SW 1271 (cell line): ENCODE measurements around the gene RPS6KC1.
A peak's percentile ranks its signal among the peaks of the same experiment; 100 is the strongest.
"Not testable (repeated sequence)": the region's sequence is repeated elsewhere in the genome, so short reads cannot be mapped to it uniquely, and the experiment has no call there.

Experiments
- DNase-seq, 2 experiments: peaks; one replicate each; lab custom pipeline; 2025; lab: John Stamatoyannopoulos, UW

The RPS6KC1 gene

GRCh38 chr1:213055767-213056166 lies 4.7 kb downstream of the RPS6KC1 start:
- DNase-seq = no peak

GRCh38 chr1:213057264-213058059 lies 6.4 kb downstream of the RPS6KC1 start:
- no peak for DNase-seq

- no peak for DNase-seq
Measured at GRCh38 chr1:213060836-213061235, 9.8 kb downstream of the RPS6KC1 start.

- DNase-seq = no peak
Measured at GRCh38 chr1:213061263-213061662, 10.2 kb downstream of the RPS6KC1 start.

- no peak for DNase-seq
Measured at GRCh38 chr1:213065800-213066199, 14.8 kb downstream of the RPS6KC1 start.

GRCh38 chr1:213066363-213066762 lies 15.3 kb downstream of the RPS6KC1 start:
- DNase-seq = no peak

- DNase-seq = no peak
Measured at GRCh38 chr1:213067352-213067751, 16.3 kb downstream of the RPS6KC1 start.

- peak in 1 of 2 experiments; percentile 40 for DNase-seq
Measured at GRCh38 chr1:213070406-213070805, 19.4 kb downstream of the RPS6KC1 start.

- DNase-seq = no peak
Measured at GRCh38 chr1:213075725-213076124, 24.7 kb downstream of the RPS6KC1 start.

GRCh38 chr1:213082420-213083111 lies 31.5 kb downstream of the RPS6KC1 start:
- DNase-seq = no peak

GRCh38 chr1:213083112-213083445 lies 32.0 kb downstream of the RPS6KC1 start:
- no peak for DNase-seq

GRCh38 chr1:213087911-213088310 lies 36.9 kb downstream of the RPS6KC1 start:
- DNase-seq = no peak

- no peak for DNase-seq
Measured at GRCh38 chr1:213089924-213090677, 39.1 kb downstream of the RPS6KC1 start.

GRCh38 chr1:213094446-213094845 lies 43.4 kb downstream of the RPS6KC1 start:
- no peak for DNase-seq

GRCh38 chr1:213095467-213095866 lies 44.4 kb downstream of the RPS6KC1 start:
- no peak for DNase-seq

GRCh38 chr1:213099682-213100399 lies 48.8 kb downstream of the RPS6KC1 start:
- no peak for DNase-seq

GRCh38 chr1:213100565-213100964 lies 49.5 kb downstream of the RPS6KC1 start:
- not testable (repeated sequence) for DNase-seq

- no peak for DNase-seq
Measured at GRCh38 chr1:213103377-213104306, 52.6 kb downstream of the RPS6KC1 start.

GRCh38 chr1:213104604-213105003 lies 53.6 kb downstream of the RPS6KC1 start:
- no peak for DNase-seq

GRCh38 chr1:213106298-213106697 lies 55.3 kb downstream of the RPS6KC1 start:
- DNase-seq = no peak

GRCh38 chr1:213107613-213108012 lies 56.6 kb downstream of the RPS6KC1 start:
- DNase-seq = no peak
